ENCODE results near the gene CIDEA. TPM values are rescaled to one million over a fixed set of nuclear protein-coding genes. Genes with fewer than 3 reads are reported as not detected.

CIDEA gene
- total RNA-seq, 6 donors from 2014 or later, result not detected

DNA sequence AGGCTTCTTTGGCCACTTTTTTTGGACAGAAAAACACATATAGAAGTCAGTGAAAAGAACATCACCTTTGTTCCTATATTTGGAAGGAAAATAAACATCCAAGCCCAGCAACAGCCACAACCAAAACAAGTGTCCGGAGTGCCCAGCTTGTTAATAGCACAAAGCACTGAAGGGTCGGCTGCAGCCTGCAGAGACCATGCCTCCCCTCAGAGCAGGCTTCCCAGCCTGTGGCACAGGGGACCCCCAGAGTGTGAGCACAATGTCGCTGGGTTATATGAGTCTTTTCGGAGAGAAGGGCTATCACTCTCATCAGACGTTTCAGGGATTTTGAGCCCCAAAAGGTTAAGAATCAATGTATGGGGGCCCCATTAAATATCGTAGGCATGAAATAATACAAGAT, 6.2 kb upstream of the CIDEA start:
- no peaks in the 10 kb centered on the region for H3K9me3 ChIP-seq
- no peak for TF ChIP-seq EP300 (IDR thresholded peaks at IDR 0.05)
- no peak for TF ChIP-seq POLR2AphosphoS5 (IDR thresholded peaks at IDR 0.05)
- no peak for TF ChIP-seq POLR2A (IDR thresholded peaks at IDR 0.05)
- no peak for TF ChIP-seq CTCF (IDR thresholded peaks at IDR 0.05)
- no peak for ATAC-seq (ENCODE audit: low FRiP score in 2 of 2)
- peaks cover 0 to under 1% (median 0%) of the 10 kb centered on the region in 4 donors for H3K27me3 ChIP-seq
- WGBS, 2 donors, result 78 to 82% methylated on average over 6 of the region's 6 CpGs
- H3K36me3 ChIP-seq, result no peaks in the 10 kb centered on the region
- DNase-seq, result no peak
- no peaks in the 10 kb centered on the region for H3K4me1 ChIP-seq
- H3K27ac ChIP-seq, result no peak overlapping the region
- H3K4me3 ChIP-seq, result no peak overlapping the region

- Histone ChIP-seq H3K27me3 (peaks cover 0 to 11% (median 5%) of the 10 kb centered on the region in 4 donors), H3K9me3 (no peaks in the 10 kb centered on the region), H3K4me1 (peaks cover 8 to 10% (median 9%) of the 10 kb centered on the region in 4 donors), H3K4me3 (no peak overlapping the region), H3K27ac (no peak overlapping the region), H3K36me3 (no peaks in the 10 kb centered on the region)
- 77 to 80% methylated on average over 13 of the region's 13 CpGs for WGBS, 2 donors
- DNase-seq (no peak), ATAC-seq (ENCODE audit: low FRiP score in 2 of 2) (no peak)
- TF ChIP-seq POLR2AphosphoS5 (IDR thresholded peaks at IDR 0.05), result no peak
- no peak for TF ChIP-seq CTCF (IDR thresholded peaks at IDR 0.05)
- TF ChIP-seq EP300 (IDR thresholded peaks at IDR 0.05), result no peak
- TF ChIP-seq POLR2A (IDR thresholded peaks at IDR 0.05), result no peak
These were observed 5.0 kb upstream of the CIDEA start for GRCh38 chr18:12248926-12249720.

DNA sequence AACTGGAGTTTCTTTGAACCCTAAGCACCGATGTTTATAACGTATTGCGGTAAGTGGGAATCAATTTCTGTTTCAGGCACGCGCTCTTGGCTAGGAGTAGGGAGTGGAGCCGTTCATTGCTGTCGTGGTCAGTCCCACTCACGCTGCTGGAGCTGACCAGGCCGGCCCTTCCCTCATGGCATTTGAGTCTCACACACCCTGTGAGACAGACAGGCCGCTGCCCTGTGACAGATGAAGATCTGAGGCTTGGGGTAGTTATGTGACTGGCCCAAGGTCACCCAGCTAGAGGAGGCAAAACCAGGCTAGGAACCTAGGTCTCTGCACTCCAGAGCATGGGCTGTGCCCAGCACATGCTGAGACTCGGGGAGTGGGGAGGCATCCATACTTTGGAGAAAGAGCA, 2.9 kb upstream of the CIDEA start:
- no peak for ATAC-seq (ENCODE audit: low FRiP score in 2 of 2)

GRCh38 chr18:12252061-12252460, 2.1 kb upstream of the CIDEA start:
- Histone ChIP-seq H3K4me1 (peaks cover 13 to 17% (median 16%) of the 10 kb centered on the region in 4 donors), H3K9me3 (no peaks in the 10 kb centered on the region), H3K27ac (no peak overlapping the region), H3K27me3 (peaks cover 2 to 21% (median 13%) of the 10 kb centered on the region in 4 donors), H3K4me3 (no peak overlapping the region), H3K36me3 (no peaks in the 10 kb centered on the region)
- 87 to 91% methylated on average over 6 of the region's 6 CpGs for WGBS, 2 donors
- TF ChIP-seq POLR2A (IDR thresholded peaks at IDR 0.05) (no peak), EP300 (IDR thresholded peaks at IDR 0.05) (no peak), POLR2AphosphoS5 (IDR thresholded peaks at IDR 0.05) (no peak), CTCF (IDR thresholded peaks at IDR 0.05) (no peak)
- ATAC-seq (ENCODE audit: low FRiP score in 2 of 2) (no peak), DNase-seq (no peak)

More for the DNA sequence above, 2.9 kb upstream of the CIDEA start:
- Histone ChIP-seq H3K27ac (no peak overlapping the region), H3K36me3 (no peaks in the 10 kb centered on the region), H3K9me3 (no peaks in the 10 kb centered on the region), H3K4me3 (no peak overlapping the region), H3K27me3 (peaks cover 2 to 21% (median 13%) of the 10 kb centered on the region in 4 donors), H3K4me1 (peaks cover 13 to 17% (median 16%) of the 10 kb centered on the region in 4 donors)
- peak in 1 of 2 donors; percentile 24 for DNase-seq
- TF ChIP-seq POLR2A (IDR thresholded peaks at IDR 0.05) (no peak), POLR2AphosphoS5 (IDR thresholded peaks at IDR 0.05) (no peak), EP300 (IDR thresholded peaks at IDR 0.05) (no peak), CTCF (IDR thresholded peaks at IDR 0.05) (no peak)
- WGBS, 2 donors, result 80 to 85% methylated on average over 11 of the region's 11 CpGs

Data from upper lobe of left lung (tissue), 6 donors.